ENCODE results near the gene PCIF1. TPM values are rescaled to one million over a fixed set of nuclear protein-coding genes. Genes with fewer than 3 reads are reported as not detected.
"Not testable (repeated sequence)": the region's sequence is repeated elsewhere in the genome, so short reads cannot be mapped to it uniquely, and the experiment has no call there.

The PCIF1 gene
- total RNA-seq, 6 experiments from 2014 or later = 14.8 to 23.1 (median 19.5) TPM

- peaks cover 6% of the 10 kb centered on the region for H3K4me1 Mint-ChIP-seq (ENCODE audit: low read depth)
- no peak overlapping the region for H3K27ac Mint-ChIP-seq
- no peaks in the 10 kb centered on the region for H3K36me3 Mint-ChIP-seq (ENCODE audit: low read depth)
- peaks cover 11% of the 10 kb centered on the region for H3K27me3 Mint-ChIP-seq (ENCODE audit: insufficient read depth)
- DNase-seq = no peak
- H3K9me3 Mint-ChIP-seq = no peaks in the 10 kb centered on the region
- TF ChIP-seq CTCF (IDR thresholded peaks at IDR 0.05) = no peak
- no peak overlapping the region for H3K4me3 Mint-ChIP-seq
Measured at GRCh38 chr20:45981261-45981660, 46.8 kb downstream of the PCIF1 start.

GRCh38 chr20:45983279-45983743, 48.8 kb downstream of the PCIF1 start:
- Mint-ChIP-seq H3K27ac (no peak overlapping the region), H3K27me3 (ENCODE audit: insufficient read depth) (peaks cover 11% of the 10 kb centered on the region)

GRCh38 chr20:45985573-45985972, 51.1 kb downstream of the PCIF1 start:
- Mint-ChIP-seq H3K36me3 (ENCODE audit: low read depth) (no peaks in the 10 kb centered on the region), H3K4me3 (no peak overlapping the region), H3K27ac (no peak overlapping the region), H3K9me3 (no peaks in the 10 kb centered on the region), H3K4me1 (ENCODE audit: low read depth) (peaks cover 6% of the 10 kb centered on the region), H3K27me3 (ENCODE audit: insufficient read depth) (peaks cover 12% of the 10 kb centered on the region)
- no peak for TF ChIP-seq CTCF (IDR thresholded peaks at IDR 0.05)
- DNase-seq = no peak

More at GRCh38 chr20:45983279-45983743, 48.8 kb downstream of the PCIF1 start:
- Mint-ChIP-seq H3K9me3 (no peaks in the 10 kb centered on the region), H3K4me3 (no peak overlapping the region), H3K36me3 (ENCODE audit: low read depth) (no peaks in the 10 kb centered on the region), H3K4me1 (ENCODE audit: low read depth) (peaks cover 6% of the 10 kb centered on the region)
- no peak for DNase-seq
- TF ChIP-seq CTCF (IDR thresholded peaks at IDR 0.05) = no peak

- H3K9me3 Mint-ChIP-seq = no peaks in the 10 kb centered on the region
- peak; percentile 39 for DNase-seq
Measured at GRCh38 chr20:45987108-45987780, 52.8 kb downstream of the PCIF1 start.

GRCh38 chr20:45988830-45989229, 54.3 kb downstream of the PCIF1 start:
- peaks cover 16% of the 10 kb centered on the region for H3K27me3 Mint-ChIP-seq (ENCODE audit: insufficient read depth)
- not testable (repeated sequence) for H3K27ac Mint-ChIP-seq; H3K4me3 Mint-ChIP-seq; H3K9me3 Mint-ChIP-seq; DNase-seq; H3K36me3 Mint-ChIP-seq (ENCODE audit: low read depth); H3K4me1 Mint-ChIP-seq (ENCODE audit: low read depth)

More at GRCh38 chr20:45987108-45987780, 52.8 kb downstream of the PCIF1 start:
- no peaks in the 10 kb centered on the region for H3K36me3 Mint-ChIP-seq (ENCODE audit: low read depth)
- H3K4me3 Mint-ChIP-seq = no peak overlapping the region
- peak; percentile 93 for TF ChIP-seq CTCF (IDR thresholded peaks at IDR 0.05)
- no peak overlapping the region for H3K27ac Mint-ChIP-seq
- H3K4me1 Mint-ChIP-seq (ENCODE audit: low read depth) = peaks cover 6% of the 10 kb centered on the region
- H3K27me3 Mint-ChIP-seq (ENCODE audit: insufficient read depth) = peaks cover 14% of the 10 kb centered on the region

- peaks cover 10% of the 10 kb centered on the region for H3K4me1 Mint-ChIP-seq (ENCODE audit: low read depth)
- no peak overlapping the region for H3K4me3 Mint-ChIP-seq
- H3K27me3 Mint-ChIP-seq (ENCODE audit: insufficient read depth) = peaks cover 19% of the 10 kb centered on the region
- no peaks in the 10 kb centered on the region for H3K9me3 Mint-ChIP-seq
- H3K36me3 Mint-ChIP-seq (ENCODE audit: low read depth) = no peaks in the 10 kb centered on the region
- H3K27ac Mint-ChIP-seq = no peak overlapping the region
- TF ChIP-seq CTCF (IDR thresholded peaks at IDR 0.05) = no peak
- no peak for DNase-seq
Measured at GRCh38 chr20:45991616-45992015, 57.1 kb downstream of the PCIF1 start.

All from HFFc6 (cell line).